ENCODE measurements around the gene RGS12. TPM values are rescaled to one million over a fixed set of nuclear protein-coding genes. Genes with fewer than 3 reads are reported as not detected.

The RGS12 gene
- total RNA-seq, 1 experiment from 2014 or later = 36.6 TPM

DNA sequence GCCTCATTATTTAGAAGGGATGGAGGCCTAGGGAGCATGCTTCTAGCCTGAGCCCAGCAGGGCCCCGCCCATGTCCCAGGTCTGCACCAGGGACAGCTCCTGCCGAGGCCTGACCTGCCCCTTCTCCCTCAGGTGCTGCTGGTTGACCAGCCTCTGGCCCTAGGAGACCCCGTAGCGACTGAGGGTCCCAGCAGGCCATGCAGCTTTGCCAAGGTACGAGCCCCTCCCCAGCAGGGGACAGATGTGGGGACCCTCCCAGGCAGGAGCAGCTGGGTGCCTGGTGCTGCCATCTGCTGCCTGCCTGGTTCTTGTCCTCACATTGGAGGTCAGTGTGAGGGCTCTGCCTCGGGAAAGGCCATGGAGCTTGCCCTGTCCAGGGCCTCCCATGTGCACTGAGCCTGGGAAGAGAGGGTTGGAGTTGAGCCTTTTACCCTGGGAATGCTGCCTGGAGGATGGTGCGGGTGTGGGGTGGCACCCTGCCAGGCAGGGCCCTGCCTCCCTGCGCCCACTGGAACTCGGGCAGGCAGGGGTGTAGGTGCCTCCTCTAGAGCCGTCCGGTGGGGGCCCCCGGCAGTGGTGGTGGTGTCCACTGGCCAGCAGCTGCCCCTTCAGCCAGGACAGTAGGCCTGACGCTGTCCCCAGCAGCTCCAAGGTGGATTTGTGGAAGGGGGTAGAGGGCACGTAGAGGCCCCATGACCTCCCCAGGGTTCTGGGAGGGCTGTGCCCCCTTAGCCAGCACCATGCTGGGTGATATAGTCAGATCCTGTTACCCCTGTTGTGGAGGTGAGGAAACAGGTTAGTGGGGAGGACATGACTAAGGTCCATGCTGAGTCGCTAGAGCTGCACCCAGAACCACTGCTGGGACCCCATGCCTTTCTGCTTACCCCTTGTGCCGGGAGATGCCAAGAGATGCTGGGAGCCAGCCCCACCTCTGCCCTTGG, 46.1 kb upstream of the RGS12 start:
- CTCF ChIA-PET = no interaction called here
- no peaks in the 10 kb centered on the region for H3K9me3 ChIP-seq (ENCODE audit: insufficient read depth, low read depth)
- H2AFZ ChIP-seq = no peak overlapping the region
- no peak for DNase-seq
- intact Hi-C loops (cut with micrococcal nuclease; ENCODE audit: unreplicated experiment) = no loop called here
- TF ChIP-seq, protein P1, sequence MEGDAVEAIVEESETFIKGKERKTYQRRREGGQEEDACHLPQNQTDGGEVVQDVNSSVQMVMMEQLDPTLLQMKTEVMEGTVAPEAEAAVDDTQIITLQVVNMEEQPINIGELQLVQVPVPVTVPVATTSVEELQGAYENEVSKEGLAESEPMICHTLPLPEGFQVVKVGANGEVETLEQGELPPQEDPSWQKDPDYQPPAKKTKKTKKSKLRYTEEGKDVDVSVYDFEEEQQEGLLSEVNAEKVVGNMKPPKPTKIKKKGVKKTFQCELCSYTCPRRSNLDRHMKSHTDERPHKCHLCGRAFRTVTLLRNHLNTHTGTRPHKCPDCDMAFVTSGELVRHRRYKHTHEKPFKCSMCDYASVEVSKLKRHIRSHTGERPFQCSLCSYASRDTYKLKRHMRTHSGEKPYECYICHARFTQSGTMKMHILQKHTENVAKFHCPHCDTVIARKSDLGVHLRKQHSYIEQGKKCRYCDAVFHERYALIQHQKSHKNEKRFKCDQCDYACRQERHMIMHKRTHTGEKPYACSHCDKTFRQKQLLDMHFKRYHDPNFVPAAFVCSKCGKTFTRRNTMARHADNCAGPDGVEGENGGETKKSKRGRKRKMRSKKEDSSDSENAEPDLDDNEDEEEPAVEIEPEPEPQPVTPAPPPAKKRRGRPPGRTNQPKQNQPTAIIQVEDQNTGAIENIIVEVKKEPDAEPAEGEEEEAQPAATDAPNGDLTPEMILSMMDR (conservative IDR thresholded peaks at IDR 0.05) = no peak
- no peaks in the 10 kb centered on the region for H3K27me3 ChIP-seq (ENCODE audit: insufficient read depth, low read depth)
- H3K4me2 ChIP-seq = no peak overlapping the region
- H3K9me2 ChIP-seq (ENCODE audit: insufficient read depth) = no peaks in the 10 kb centered on the region
- H3K27ac ChIP-seq = no peak overlapping the region
- no peaks in the 10 kb centered on the region for H3K79me2 ChIP-seq (ENCODE audit: low read depth)
- POLR2A ChIA-PET (ENCODE audit: unreplicated experiment) = no interaction called here
- no peaks in the 10 kb centered on the region for H4K20me1 ChIP-seq (ENCODE audit: insufficient read depth)
- no peaks in the 10 kb centered on the region for H3F3A ChIP-seq (ENCODE audit: insufficient read depth, low read depth)
- no peaks in the 10 kb centered on the region for H3K36me3 ChIP-seq (ENCODE audit: low read depth)
- H3K4me3 ChIP-seq = no peak overlapping the region
- BruUV-seq (replicated peaks) = no TSS peak
- H3K4me1 ChIP-seq (replicated peaks; ENCODE audit: insufficient read depth) = no peaks in the 10 kb centered on the region

DNA sequence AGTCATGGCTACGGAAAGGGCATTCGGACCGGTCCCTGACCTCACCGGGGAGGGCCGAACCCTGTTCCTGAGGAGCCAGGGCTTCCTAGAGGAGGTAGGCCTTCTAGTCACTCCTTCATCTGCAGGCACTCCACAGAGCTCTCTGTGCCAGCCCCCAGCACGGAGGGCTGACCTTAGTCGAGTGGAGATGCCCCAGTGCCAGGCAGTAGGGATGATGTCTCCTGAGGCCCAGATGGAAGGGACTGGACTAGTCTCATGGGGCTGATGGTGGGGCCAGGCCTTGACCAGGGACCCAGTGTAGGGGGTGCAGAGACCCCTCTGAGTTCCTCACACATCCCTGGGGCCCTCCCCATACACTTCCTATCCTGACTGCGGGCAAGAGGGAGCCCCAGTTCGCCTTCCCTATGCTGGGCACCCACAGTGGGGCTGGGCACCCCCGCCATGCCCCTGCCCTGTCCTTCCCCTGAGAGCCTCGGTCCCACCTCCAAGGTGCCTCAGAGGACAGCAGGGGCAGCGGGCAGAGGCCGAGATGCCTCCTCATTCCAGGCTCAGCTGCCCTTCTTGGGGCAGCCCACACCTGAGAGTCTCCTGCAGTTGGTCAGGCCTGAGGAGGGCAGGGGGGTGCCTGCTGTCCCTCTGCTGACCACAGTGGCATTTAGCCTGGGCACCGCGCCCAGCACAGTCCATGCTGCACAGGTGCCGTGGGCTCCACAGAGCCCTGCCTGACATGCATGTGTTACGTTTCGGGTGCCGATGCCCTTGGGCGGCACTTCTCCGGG, 45.2 kb upstream of the RGS12 start:
- TF ChIP-seq EZH2 (IDR thresholded peaks at IDR 0.05; ENCODE audit: low read depth) = no peak
- TF ChIP-seq, protein P1 (conservative IDR thresholded peaks at IDR 0.05) = no peak
- Histone ChIP-seq H3K27me3 (ENCODE audit: insufficient read depth, low read depth) (no peaks in the 10 kb centered on the region), H3K9me3 (ENCODE audit: insufficient read depth, low read depth) (no peaks in the 10 kb centered on the region), H3K4me3 (no peak overlapping the region), H3K27ac (no peak overlapping the region), H3K79me2 (ENCODE audit: low read depth) (no peaks in the 10 kb centered on the region), H3K36me3 (ENCODE audit: low read depth) (no peaks in the 10 kb centered on the region), H3F3A (ENCODE audit: insufficient read depth, low read depth) (no peaks in the 10 kb centered on the region), H4K20me1 (ENCODE audit: insufficient read depth) (no peaks in the 10 kb centered on the region), H3K4me1 (replicated peaks; ENCODE audit: insufficient read depth) (no peaks in the 10 kb centered on the region), H2AFZ (no peak overlapping the region), H3K4me2 (no peak overlapping the region), H3K9me2 (ENCODE audit: insufficient read depth) (no peaks in the 10 kb centered on the region)
- no TSS peak for BruUV-seq (replicated peaks)
- DNase-seq = no peak
- CTCF ChIA-PET = no interaction called here
- POLR2A ChIA-PET (ENCODE audit: unreplicated experiment) = no interaction called here
- intact Hi-C loops (cut with micrococcal nuclease; ENCODE audit: unreplicated experiment) = no loop called here

DNA sequence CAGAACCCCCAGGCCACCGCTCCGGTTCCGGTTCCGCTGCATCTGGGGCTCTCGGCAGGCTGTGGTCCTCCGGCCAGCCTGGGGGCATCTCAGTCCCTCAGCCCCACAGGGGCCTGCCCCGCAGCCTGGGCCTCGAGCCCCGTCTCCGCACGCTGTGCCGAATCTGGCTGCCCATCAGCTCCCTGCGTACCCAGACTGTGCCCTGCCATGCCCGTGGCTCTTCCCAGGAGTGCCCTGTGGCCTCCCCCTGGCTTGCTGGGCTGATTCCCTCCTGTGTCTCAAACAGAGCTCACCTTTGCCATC, 44.7 kb upstream of the RGS12 start:
- no peak overlapping the region for H3K27ac ChIP-seq
- ChIA-PET CTCF (no interaction called here), POLR2A (ENCODE audit: unreplicated experiment) (no interaction called here)
- intact Hi-C loops (cut with micrococcal nuclease; ENCODE audit: unreplicated experiment) = no loop called here
- no peak for TF ChIP-seq EZH2 (IDR thresholded peaks at IDR 0.05; ENCODE audit: low read depth)
- TF ChIP-seq, protein P1 (conservative IDR thresholded peaks at IDR 0.05) = no peak
- H3K27me3 ChIP-seq (ENCODE audit: insufficient read depth, low read depth) = no peaks in the 10 kb centered on the region
- H2AFZ ChIP-seq = no peak overlapping the region
- no peaks in the 10 kb centered on the region for H3K9me3 ChIP-seq (ENCODE audit: insufficient read depth, low read depth)
- no peaks in the 10 kb centered on the region for H3K4me1 ChIP-seq (replicated peaks; ENCODE audit: insufficient read depth)
- H3K4me3 ChIP-seq = no peak overlapping the region
- no peaks in the 10 kb centered on the region for H3K79me2 ChIP-seq (ENCODE audit: low read depth)
- DNase-seq = no peak
- no peaks in the 10 kb centered on the region for H3K36me3 ChIP-seq (ENCODE audit: low read depth)
- no peak overlapping the region for H3K4me2 ChIP-seq
- no TSS peak for BruUV-seq (replicated peaks)
- H4K20me1 ChIP-seq (ENCODE audit: insufficient read depth) = no peaks in the 10 kb centered on the region
- H3K9me2 ChIP-seq (ENCODE audit: insufficient read depth) = no peaks in the 10 kb centered on the region
- no peaks in the 10 kb centered on the region for H3F3A ChIP-seq (ENCODE audit: insufficient read depth, low read depth)

Data from PC-9 (cell line).